Measurements from ENCODE around the gene COMMD10.

COMMD10 gene

DNA sequence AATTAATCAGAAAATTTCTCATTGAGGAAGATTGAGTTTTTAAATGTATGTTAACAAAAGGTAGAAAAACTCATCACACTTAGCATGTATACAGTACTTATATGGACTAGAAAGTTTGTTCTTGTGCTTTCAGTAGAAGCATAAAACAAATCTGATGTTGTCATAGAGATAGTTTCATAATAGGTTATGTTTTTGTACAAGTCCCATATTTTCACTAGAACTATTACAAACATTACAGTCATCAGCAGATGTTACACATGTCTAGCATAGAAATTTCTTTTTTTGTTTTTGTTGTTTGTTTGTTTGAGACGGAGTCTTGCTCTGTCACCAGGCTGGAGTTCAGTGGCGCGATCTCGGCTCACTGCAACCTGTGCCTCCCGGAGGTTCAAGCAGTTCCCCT lies 131.4 kb downstream of the COMMD10 start:
- DNase-seq (ENCODE audit: low read depth): no peak

DNA sequence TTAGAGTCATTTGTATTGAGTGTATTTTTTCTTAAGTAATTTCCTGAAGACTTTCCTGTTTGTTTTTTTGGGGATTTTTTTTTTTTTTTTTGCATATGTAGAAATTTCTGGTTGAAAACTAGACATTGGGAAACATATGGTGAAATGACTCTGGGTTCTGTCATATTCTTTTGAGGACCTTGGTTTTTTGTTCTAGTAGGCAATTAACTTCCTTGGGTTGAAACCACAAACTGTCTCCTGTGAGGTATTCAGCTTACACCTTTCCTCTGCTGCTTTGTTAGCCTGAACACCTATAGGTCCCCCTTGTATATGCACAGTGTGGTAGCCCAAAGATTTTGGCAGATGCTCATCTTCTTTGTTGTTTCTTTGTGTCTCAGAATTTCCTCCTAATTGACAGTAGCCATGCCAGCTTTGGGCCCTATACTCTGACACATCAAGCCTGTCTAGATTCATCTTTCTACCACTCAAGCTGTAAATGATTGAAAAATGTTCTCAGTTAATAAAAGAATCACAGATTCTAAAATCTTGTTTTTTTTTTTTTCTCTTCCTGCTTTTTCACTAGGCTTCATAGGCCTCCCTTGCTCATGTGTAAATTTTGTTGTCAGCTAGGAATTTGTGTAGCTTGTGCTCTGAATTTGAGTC lies 140.6 kb downstream of the COMMD10 start:
- no peak for DNase-seq (ENCODE audit: low read depth)

DNA sequence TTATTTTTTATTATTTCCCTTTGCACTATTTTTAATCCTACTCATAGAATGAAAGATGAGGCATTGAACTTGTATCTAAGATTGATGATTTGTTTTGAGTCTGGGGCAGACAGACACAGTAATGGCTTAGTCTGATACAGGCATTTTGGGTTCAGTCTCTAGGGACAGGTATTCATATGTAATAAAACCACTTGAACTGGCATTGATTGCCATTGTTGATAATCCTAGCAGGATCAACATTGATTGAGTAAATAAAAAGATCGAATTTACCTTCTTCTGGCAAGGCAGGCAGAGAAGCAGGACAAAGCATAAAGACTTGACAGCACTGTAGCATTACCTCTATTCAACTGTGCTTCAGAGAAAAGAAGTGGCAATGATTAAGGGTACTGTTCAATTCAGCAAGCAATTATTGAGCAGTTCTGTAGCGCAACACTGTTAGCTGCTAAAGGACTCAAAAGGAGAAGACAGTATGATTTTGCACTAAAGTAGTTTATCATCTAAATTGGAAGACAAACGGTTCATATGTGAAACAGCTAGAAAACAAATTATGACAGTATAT lies 144.4 kb downstream of the COMMD10 start:
- no peak for DNase-seq (ENCODE audit: low read depth)

DNA sequence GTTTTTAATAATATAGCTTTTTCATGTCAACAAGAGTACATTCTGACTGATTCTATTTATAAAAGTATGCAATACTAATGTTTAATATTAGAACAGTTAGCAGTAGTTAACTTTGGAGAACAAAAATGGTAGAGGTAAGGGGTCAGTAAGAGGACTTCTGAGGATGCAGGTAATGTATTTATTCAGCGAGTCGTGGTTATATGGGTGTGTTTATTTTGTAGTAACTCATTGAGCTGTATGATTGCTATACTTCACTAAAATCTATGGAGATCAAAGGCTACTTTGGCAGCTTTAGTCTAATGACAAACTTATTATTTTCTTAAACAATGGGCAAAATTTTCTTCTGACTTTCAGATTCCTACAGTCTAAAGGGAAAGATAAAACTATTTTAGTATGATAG lies 146.5 kb downstream of the COMMD10 start:
- DNase-seq (ENCODE audit: low read depth): no peak

DNA sequence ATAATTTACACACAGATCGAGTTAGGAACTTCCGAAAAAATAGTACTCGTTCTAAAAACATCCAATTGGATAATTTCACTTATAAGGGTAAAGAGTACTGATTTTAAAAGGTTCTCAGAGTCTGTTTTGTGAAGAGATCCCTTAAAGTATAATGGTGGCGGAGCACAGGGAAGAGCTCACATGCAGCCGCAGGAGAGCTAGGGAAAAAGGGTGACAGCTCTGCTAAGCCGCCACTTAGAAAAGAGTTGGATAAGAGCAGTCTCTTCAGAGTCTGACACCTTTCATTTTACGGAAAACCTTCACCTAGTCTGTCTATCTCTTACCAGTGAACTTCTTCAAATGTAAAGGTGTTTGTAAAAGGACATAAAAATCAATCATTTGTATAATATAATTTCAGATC lies 149.9 kb downstream of the COMMD10 start:
- DNase-seq (ENCODE audit: low read depth): no peak

DNA sequence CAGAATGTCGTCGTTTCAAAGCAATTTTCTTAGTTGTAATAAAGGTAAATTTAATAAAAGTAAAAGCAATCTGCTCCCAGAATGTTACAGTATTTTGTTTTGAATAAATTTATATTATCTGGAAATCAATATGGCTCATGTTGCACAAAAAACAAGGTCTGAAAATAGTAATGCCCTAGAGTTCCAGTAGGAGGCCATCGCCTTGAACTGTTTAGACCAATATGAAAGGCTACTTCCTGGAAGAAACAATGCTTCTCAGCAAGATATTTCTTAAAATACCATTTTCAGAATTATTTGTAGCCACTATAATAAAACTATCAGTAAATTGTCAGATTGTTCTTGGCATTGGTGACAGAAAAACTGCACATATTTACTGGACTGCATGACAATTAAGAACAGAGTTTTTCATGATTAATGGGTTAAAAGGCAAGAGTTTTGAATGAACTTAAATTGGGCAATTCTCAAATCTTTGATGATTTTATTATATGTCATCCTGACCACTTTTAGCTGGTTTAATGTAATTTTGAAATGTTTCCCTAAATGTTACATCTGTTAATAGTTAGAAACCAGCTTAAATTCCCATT lies 153.2 kb downstream of the COMMD10 start:
- DNase-seq (ENCODE audit: low read depth): no peak

DNA sequence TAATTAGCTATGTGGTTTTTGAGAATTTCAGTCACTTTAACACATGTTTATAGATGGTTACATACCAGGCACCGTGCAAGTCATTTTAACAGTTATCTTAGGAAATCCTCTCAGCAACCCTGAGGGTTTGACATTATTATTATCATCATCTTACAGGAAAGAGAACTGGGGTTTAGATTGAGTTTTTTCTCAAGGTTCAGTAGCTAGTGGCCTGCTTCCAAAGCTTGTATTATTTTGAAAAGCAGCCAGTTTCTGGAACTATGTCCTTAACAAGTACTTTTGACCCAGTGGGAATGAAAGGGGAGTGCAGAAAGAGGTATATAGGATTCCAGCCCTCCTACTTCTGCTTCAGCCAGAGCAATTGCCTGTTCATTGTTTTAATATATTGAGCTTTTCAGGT lies 157.5 kb downstream of the COMMD10 start:
- no peak for DNase-seq (ENCODE audit: low read depth)

DNA sequence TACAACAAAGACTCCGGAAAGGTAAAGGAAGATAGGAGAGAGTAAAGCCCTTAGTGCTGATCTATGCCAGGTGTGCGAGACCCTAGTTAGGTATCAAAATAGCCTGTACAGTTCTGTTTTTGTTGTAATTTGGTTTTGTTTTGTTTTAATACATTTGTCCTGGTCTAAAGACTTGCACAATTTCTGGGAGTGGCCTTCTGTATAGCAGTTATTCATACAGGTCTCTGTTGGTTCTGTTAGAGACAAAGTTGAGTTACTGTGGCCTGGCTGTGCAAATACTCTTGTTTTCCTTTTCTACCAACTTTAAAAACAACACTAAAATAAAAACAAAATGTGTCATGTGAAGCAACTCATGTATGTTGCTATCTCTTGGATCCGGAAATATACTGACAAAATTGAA lies 163.6 kb downstream of the COMMD10 start:
- no peak for DNase-seq (ENCODE audit: low read depth)

DNA sequence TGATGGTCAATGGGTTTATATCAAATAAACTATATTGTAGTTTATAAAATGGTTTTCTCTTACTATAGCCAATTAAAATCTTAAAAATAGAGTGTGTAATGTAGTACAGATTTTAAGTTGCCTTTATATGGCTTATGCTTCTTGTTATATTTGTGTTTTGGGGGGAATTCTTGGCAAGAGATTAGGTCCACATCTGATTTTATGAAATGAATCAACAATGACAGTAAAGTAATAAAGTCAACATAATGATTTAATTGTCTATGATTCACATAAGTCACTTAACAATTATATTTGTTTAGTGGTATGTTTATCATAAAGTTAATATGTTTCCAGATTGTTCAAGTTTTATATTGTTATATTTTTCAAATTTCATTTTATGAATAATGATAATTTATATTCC lies 164.8 kb downstream of the COMMD10 start:
- DNase-seq (ENCODE audit: low read depth): no peak

DNA sequence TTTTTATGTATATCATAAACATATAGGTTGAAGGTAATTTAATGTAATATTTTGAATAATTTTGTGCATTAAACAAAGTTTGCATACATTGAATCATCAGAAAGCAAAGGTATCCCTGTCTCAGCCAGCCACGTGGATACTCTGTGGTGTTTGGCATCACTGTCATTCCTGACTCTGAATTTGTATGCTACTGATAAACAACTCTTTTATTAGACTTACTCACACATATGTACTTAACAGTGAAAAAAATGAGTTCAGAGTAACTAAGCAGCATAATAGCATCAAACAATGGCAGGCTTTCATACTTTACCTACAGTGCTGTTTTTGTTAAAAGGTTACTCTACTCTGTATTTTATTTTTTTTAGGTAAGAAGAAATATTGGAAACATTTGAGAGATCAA lies 171.9 kb downstream of the COMMD10 start:
- DNase-seq (ENCODE audit: low read depth): no peak

DNA sequence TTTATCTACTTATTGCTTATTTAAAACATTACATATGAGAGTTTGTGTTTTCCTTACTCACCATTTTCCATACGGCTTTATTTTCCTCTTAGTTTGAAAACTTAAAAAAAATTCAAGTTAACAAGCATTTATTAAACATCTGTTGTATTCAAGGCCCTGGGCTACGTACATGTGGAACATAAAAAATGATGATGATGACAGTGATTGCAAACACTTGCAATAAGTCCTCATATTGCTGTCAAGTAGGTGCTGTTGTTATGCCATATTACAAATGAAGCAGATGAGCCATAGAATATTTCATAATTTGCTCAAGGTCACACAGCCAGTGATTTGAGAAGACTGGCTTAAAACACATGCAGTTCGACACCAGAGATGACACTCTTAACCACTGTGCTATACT lies 180.6 kb downstream of the COMMD10 start:
- no peak for DNase-seq (ENCODE audit: low read depth)

DNA sequence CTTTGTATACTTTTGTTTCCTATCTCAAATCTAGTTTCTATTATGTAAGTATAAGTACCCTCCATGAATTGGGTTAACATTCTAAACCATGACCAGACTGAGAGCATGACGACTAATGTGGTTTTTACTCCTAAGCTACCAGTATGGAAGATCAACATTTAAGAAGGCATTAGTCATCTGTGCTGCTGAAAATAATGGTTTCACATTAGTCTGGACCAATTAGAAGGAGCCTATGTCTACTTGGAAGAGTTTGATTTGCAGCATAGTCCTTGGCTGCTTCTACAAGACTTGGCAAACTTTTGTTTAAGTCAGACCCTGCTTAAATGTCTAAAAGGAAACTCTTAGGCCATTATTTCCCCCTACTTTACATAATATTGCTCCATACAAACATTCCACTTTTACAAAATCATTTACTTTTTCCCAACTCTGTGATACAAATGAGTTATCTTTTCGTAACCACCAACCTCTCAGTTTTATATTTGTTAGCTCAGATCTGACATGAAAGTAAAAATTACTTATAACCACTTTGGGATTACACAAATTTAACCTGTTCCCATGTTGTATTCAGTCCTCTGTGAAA lies 186.7 kb downstream of the COMMD10 start:
- no peak for DNase-seq (ENCODE audit: low read depth)

DNA sequence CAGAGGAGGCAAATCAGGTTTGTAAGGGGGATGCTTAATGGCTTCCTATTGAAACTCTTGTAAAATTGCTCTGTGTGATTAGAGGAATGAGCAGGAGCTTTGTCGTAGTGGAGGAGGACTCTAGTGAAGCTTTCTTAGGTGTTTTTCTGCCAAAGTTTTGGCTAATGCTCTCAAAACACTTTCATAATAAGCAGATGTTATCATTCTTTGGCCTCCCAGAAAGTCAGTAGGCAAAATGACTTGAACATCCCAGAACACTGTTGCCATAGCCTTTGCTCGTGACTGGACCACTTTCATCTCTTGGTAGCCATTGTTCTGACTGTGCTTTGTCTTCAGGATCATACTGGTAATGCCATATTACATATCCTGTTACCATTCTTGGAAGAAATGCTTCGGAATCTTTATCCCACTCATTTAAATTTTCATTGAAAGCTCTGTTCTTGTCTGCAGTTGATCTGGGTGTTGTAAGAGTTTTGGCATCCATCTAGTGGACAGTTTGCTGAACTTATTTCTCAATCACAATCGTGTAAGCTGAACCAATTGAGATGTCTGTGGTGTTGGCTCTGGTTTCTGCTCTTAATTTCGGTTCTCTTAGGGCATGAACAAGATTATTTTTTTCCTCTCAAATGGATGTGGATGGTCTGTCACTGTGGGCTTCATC lies 187.6 kb downstream of the COMMD10 start:
- DNase-seq (ENCODE audit: low read depth): no peak

DNA sequence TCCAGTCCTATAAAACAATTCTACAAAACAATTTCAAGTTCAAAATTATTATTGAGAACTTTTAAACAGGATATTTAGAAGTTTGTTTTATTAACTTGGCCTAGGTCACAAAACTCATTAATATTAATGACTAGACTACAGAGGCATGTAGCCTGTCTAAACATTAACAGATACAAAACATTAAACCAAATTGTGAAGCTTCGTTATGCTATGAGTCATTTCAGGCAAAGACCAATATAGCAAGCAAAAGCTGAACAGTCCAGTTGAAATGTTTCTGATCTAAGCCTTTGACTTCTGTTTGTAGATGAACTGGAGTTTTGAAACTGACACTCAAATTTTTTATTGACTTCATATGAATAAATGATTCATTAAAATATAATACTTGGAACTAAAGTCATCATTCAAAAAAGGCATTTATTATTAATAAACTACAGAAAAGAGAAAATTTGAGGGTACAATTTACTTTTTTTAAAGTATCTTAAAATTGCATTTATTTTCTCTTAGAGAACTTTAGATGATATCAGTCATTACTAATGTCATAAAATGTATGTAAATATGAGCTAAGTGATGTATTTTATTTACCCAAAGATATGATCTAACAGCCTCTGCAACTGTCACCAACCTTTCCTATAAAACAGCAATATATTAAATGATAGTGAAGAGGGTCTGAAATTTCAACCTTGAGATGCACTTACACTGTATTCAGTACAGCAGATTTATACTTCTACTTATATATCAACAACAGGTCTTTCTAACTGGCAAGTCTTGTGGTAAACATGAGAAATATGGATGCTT lies 188.8 kb downstream of the COMMD10 start:
- DNase-seq (ENCODE audit: low read depth): no peak

DNA sequence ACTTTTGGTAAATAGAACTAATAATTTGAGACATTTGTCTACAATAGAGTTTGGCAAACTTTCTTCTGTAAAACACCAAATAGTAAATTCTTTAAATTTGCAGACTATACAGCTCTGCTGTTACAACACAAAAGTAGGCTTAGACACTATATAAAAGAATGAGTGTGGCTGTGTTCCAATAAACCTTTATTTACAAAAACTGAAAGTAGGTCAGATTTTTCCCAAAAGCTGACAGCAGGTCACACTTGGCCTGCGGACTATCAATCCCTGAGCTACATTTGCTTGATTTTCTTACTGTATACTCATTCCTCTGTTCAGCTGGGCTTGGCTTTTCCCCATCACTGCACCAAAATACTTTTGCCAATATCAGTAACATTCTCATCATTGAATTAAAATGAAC lies 189.4 kb downstream of the COMMD10 start:
- DNase-seq (ENCODE audit: low read depth): no peak

DNA sequence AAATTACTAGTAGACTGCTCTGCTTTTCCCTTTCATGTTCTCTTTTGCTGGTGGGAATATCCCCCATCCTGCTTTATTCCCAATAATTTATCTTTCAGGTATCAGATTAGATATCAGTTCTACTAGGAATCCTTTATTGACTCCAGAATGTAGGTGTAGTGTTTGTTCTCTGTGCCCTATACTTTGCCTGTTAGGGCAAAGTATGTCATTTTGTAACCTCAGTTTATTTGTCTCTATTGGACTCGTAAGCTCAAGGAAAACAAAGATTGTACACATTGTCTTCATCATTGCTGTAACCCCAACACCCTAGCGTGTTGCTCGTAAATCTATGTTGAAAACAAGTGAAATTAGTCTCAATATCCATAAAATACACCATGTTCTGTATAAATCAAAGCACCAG lies 190.5 kb downstream of the COMMD10 start:
- DNase-seq (ENCODE audit: low read depth): no peak

DNA sequence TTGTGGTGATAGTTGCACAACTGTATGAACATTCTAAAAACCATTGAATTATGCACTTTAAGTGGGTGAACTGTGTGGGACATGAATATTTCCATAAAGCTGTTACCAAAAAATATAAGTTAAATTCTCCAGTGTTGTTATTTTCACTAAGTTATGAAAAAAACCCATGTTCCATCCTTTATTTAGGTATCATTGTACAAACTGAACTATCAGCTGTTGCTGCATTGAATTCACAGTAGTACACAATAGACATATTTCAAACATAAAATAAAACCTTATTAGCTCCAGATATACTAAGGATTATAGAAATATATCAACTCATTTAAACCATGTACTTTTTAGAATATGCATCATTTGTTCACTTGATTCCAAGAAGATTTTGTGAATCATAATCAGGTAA lies 192.1 kb downstream of the COMMD10 start:
- no peak for DNase-seq (ENCODE audit: low read depth)

DNA sequence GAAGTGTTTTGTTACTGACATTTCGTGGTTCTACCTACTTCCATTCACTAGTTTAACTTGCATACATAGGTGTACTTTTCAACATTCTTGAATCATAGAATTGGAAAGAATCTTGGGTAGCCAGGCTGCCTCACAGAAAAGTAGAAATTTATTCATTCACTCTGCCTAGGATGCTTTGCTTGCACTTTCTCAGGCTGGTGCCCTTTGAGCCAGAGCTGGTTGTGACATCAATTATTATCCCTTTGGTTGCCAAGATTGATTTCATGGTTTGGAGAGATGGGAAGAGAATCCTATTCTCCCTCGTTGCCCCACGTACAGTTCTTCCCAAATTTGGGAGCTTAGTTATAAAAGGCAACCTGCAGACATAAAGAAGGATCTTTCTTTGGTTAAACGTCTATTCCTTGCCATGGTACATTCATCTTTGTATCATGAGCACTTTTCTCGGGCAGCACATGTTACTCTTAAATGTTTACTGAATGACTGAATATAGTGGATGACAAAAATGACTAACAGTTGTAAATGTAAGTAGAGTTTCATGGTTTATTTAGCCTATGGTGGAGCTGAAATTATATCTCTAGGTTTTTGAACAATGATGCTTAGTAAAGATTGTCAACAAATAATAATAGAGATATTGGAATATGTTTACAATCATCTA lies 195.5 kb downstream of the COMMD10 start:
- no peak for DNase-seq (ENCODE audit: low read depth)

DNA sequence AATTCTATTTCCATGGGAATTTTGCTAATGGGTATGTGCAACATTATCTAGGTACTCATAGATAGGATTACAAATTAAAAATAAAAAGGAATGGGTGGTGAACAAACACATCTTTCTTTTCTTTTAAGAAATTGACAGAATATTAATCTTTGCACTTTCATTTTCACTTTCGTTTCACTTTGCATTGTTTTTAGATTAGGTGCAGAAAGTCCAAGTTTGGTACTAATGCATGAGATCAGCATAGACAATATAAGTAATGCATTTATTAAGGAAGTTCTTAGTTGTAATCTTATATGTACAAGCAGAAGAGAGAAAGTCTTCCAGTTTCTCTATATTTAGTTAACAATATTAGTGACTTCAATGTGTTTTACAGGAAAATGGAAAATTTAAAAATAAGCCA lies 196.5 kb downstream of the COMMD10 start:
- DNase-seq (ENCODE audit: low read depth): no peak

DNA sequence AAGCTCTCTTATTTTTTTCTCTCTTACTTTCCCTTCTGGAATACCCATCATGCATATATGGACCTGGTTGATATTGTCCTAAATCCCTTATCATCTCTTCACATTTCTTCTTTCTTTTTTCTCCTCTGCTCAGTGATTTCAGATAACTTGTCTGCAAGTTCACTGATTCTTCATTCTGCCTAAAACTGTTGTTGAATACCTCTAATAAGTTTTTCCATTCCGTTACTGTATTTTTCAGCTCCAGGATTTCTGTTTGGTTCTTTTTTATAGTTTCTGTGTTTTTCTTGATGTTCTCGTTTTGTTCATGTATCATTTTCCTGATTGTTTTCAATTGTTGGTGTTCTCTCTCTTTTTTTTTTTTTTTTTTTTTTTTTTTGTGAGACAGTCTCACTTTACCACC lies 203.7 kb downstream of the COMMD10 start:
- no peak for DNase-seq (ENCODE audit: low read depth)

DNA sequence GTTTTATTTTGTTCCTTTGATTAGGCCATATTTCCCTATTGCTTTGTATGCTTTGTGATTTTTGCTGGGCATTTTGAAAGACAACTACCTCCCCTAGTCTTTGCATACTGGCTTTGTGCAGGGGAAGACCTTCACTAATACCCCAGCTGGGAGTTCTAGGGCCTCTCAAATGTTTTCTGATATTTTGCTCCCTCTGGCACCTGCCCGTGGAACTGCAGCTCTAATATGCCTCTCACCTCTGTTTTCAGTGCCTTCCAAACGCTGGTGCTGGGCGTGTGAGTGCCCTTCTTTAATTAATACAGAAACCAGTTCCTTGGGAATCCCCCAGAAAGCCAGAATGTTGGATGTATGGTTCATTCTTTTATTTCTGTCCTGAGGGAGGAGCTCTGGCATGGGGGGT lies 204.5 kb downstream of the COMMD10 start:
- no peak for DNase-seq (ENCODE audit: low read depth)

DNA sequence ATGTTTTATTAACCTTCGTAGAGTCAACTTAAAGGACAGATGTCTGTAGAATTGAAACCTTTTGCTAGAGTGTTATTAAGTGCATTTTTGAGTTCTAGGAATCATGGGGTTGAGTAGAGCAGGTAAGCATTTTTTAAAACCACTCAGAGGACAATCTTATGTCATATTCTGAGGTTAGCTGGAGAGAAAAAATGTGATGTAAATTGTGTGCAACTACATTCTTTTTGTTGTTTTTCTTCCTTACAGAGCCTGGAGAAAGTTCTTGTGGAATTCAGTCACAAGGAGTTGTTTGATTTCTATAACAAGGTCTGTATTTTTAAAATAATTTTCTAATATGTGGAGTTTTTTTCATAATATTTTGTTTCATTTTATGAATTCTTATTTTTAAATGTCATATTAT lies 206.4 kb downstream of the COMMD10 start:
- DNase-seq (ENCODE audit: low read depth): no peak
